ENCODE data around the gene GAB1.
A peak's percentile ranks its signal among the peaks of the same experiment; 100 is the strongest.

Gene GAB1

GRCh38 chr4:143336781-143337599 is at the start of gene GAB1:
GAB1 (plus strand) TSS chr4:143336876; CDS start chr4:143337189, 313 bp downstream.
- DNase-seq (ENCODE audit: low read depth): no peak

- no peak for DNase-seq (ENCODE audit: low read depth)
Observed at GRCh38 chr4:143287572-143287923, 49.1 kb upstream of the GAB1 start.

- no peak for DNase-seq (ENCODE audit: low read depth)
Observed at GRCh38 chr4:143288171-143288570, 48.5 kb upstream of the GAB1 start.

GRCh38 chr4:143289370-143289769 is 47.3 kb upstream of the GAB1 start:
- DNase-seq (ENCODE audit: low read depth): no peak

GRCh38 chr4:143291314-143291713 is 45.4 kb upstream of the GAB1 start:
- DNase-seq (ENCODE audit: low read depth): no peak

- DNase-seq (ENCODE audit: low read depth): no peak
Observed at GRCh38 chr4:143292858-143293257, 43.8 kb upstream of the GAB1 start.

GRCh38 chr4:143294310-143294709 is 42.4 kb upstream of the GAB1 start:
- DNase-seq (ENCODE audit: low read depth): no peak

GRCh38 chr4:143294710-143295275 is 41.9 kb upstream of the GAB1 start:
- DNase-seq (ENCODE audit: low read depth): no peak

- DNase-seq (ENCODE audit: low read depth): no peak
Observed at GRCh38 chr4:143296397-143297067, 40.1 kb upstream of the GAB1 start.

GRCh38 chr4:143300860-143301259 is 35.8 kb upstream of the GAB1 start:
- no peak for DNase-seq (ENCODE audit: low read depth)

GRCh38 chr4:143302536-143302935 is 34.1 kb upstream of the GAB1 start:
- DNase-seq (ENCODE audit: low read depth): no peak

- no peak for DNase-seq (ENCODE audit: low read depth)
Observed at GRCh38 chr4:143306788-143307187, 29.9 kb upstream of the GAB1 start.

- DNase-seq (ENCODE audit: low read depth): no peak
Observed at GRCh38 chr4:143307531-143307930, 29.1 kb upstream of the GAB1 start.

- no peak for DNase-seq (ENCODE audit: low read depth)
Observed at GRCh38 chr4:143308377-143308776, 28.3 kb upstream of the GAB1 start.

- DNase-seq (ENCODE audit: low read depth): no peak
Observed at GRCh38 chr4:143311924-143312323, 24.8 kb upstream of the GAB1 start.

- no peak for DNase-seq (ENCODE audit: low read depth)
Observed at GRCh38 chr4:143313521-143313920, 23.2 kb upstream of the GAB1 start.

- DNase-seq (ENCODE audit: low read depth): no peak
Observed at GRCh38 chr4:143313996-143314395, 22.7 kb upstream of the GAB1 start.

- DNase-seq (ENCODE audit: low read depth): no peak
Observed at GRCh38 chr4:143320113-143320512, 16.6 kb upstream of the GAB1 start.

GRCh38 chr4:143326735-143327134 is 9.9 kb upstream of the GAB1 start:
- no peak for DNase-seq (ENCODE audit: low read depth)

GRCh38 chr4:143329985-143330384 is 6.7 kb upstream of the GAB1 start:
- DNase-seq (ENCODE audit: low read depth): no peak

GRCh38 chr4:143335979-143336780 is 496 bp upstream of the GAB1 start:
- DNase-seq (ENCODE audit: low read depth): peak; percentile 13

- no peak for DNase-seq (ENCODE audit: low read depth)
Observed at GRCh38 chr4:143337600-143338287, 1.1 kb downstream of the GAB1 start.
